CD14-positive monocyte (primary cell): Measurements from ENCODE around the gene LRRC7. TPM values are rescaled to one million over a fixed set of nuclear protein-coding genes. Genes with fewer than 3 reads are reported as not detected.

Experiments
- DNase-seq, 3 donors: peaks; one replicate each; pipeline ENCODE4 v3.0.0-alpha.2; 2011 to 2022
- H2AFZ ChIP-seq: 2 replicates; pipeline ENCODE4 v1.6.0; 2012; ENCODE audit warnings: mild to moderate bottlenecking, low read depth, low read length, inconsistent platforms; ENCODE audit not compliant: insufficient read depth, poor library complexity, severe bottlenecking
- H3K27ac ChIP-seq, 2 donors: 1 replicate in 1 of 2; 2 replicates in 1 of 2; pipeline ENCODE4 v1.5.1; 2012 to 2013; ENCODE audit warnings: low read length in 2 of 2, control low read depth in 1 of 2, inconsistent platforms in 1 of 2, low read depth in 1 of 2, mild to moderate bottlenecking in 1 of 2
- H3K27me3 ChIP-seq, 2 donors: one replicate each; pipeline versions ENCODE4 v1.6.0 to v1.6.1; 2011 to 2013; ENCODE audit warnings: low read length in 2 of 2; ENCODE audit not compliant: control insufficient read depth in 2 of 2, insufficient read depth in 2 of 2
- H3K36me3 ChIP-seq, 2 donors: replicated peaks in 1 of 2; 1 replicate in 1 of 2; 2 replicates in 1 of 2; pipeline versions ENCODE4 v1.5.1 to v1.6.1; 2012 to 2013; ENCODE audit warnings: low read length in 2 of 2, control low read depth in 1 of 2, inconsistent platforms in 1 of 2, mild to moderate bottlenecking in 1 of 2; ENCODE audit not compliant: insufficient read depth in 2 of 2, control insufficient read depth in 1 of 2
- H3K4me1 ChIP-seq, 2 donors: 1 replicate in 1 of 2; 2 replicates in 1 of 2; pipeline versions ENCODE4 v1.5.1 to v1.6.1; 2012 to 2013; ENCODE audit warnings: low read length in 2 of 2, control low read depth in 1 of 2, inconsistent platforms in 1 of 2, mild to moderate bottlenecking in 1 of 2, moderate library complexity in 1 of 2; ENCODE audit not compliant: insufficient read depth in 2 of 2, control insufficient read depth in 1 of 2
- H3K4me2 ChIP-seq: replicated peaks from 2 replicates; pipeline ENCODE3; 2012; ENCODE audit warnings: low read length, moderate library complexity, mild to moderate bottlenecking; ENCODE audit not compliant: poor library complexity, severe bottlenecking; ENCODE audit errors: extremely low read depth
- H3K4me3 ChIP-seq, 3 experiments: fragments of 200-600 bp in 1 of 3; sonication (generic) in 1 of 3; replicated peaks in 1 of 3; 1 replicate in 2 of 3; 2 replicates in 1 of 3; pipeline ENCODE4 v1.5.1; 2011 to 2013; ENCODE audit warnings: low read length in 3 of 3, mild to moderate bottlenecking in 3 of 3, control low read depth in 2 of 3, low read depth in 2 of 3, inconsistent platforms in 1 of 3, moderate library complexity in 1 of 3
- H3K79me2 ChIP-seq: 2 replicates; pipeline ENCODE4 v1.6.0; 2012; ENCODE audit warnings: mild to moderate bottlenecking, control low read depth, inconsistent platforms, low read length, moderate library complexity; ENCODE audit not compliant: insufficient read depth
- H3K9ac ChIP-seq: 2 replicates; pipeline ENCODE4 v1.6.0; 2017; ENCODE audit warnings: low read length, mild to moderate bottlenecking; ENCODE audit not compliant: insufficient read depth, poor library complexity, severe bottlenecking
- H3K9me3 ChIP-seq, 2 donors: replicated peaks in 1 of 2; 1 replicate in 1 of 2; 2 replicates in 1 of 2; pipeline versions ENCODE4 v1.5.1 to v1.6.1; 2012 to 2013; ENCODE audit warnings: low read length in 2 of 2, control low read depth in 1 of 2; ENCODE audit not compliant: control insufficient read depth in 1 of 2, insufficient read depth in 1 of 2
- H4K20me1 ChIP-seq: 2 replicates; pipeline ENCODE4 v1.6.0; 2012; ENCODE audit warnings: mild to moderate bottlenecking, low read length, control low read depth, moderate library complexity; ENCODE audit not compliant: insufficient read depth
- H3K27ac Mint-ChIP-seq, 7 donors: one replicate each; pipeline ENCODE4 v1.8.0; 2020; ENCODE audit warnings: mild to moderate bottlenecking in 7 of 7, mixed read lengths in 7 of 7, moderate library complexity in 6 of 7, inconsistent platforms in 2 of 7
- H3K27me3 Mint-ChIP-seq, 3 donors: one replicate each; pipeline ENCODE4 v1.8.0; 2021 to 2022; ENCODE audit warnings: low read depth in 3 of 3, mild to moderate bottlenecking in 3 of 3, mixed read lengths in 3 of 3, moderate library complexity in 3 of 3, inconsistent platforms in 1 of 3
- H3K36me3 Mint-ChIP-seq, 2 donors: one replicate each; pipeline ENCODE4 v1.8.0; 2020; ENCODE audit warnings: mixed read lengths in 2 of 2, inconsistent platforms in 1 of 2, mild to moderate bottlenecking in 1 of 2
- H3K4me1 Mint-ChIP-seq: one replicate; pipeline ENCODE4 v1.8.0; 2020; ENCODE audit warnings: mild to moderate bottlenecking, mixed read lengths
- H3K4me3 Mint-ChIP-seq, 2 donors: one replicate each; pipeline ENCODE4 v1.8.0; 2020; ENCODE audit warnings: mild to moderate bottlenecking in 2 of 2, mixed read lengths in 2 of 2, moderate library complexity in 1 of 2
- H3K9me3 Mint-ChIP-seq, 7 donors: one replicate each; pipeline ENCODE4 v1.8.0; 2020 to 2022; ENCODE audit warnings: mixed read lengths in 7 of 7, mild to moderate bottlenecking in 6 of 7, moderate library complexity in 6 of 7, inconsistent platforms in 2 of 7
- WGBS: methylation state at CpG from one replicate; pipeline ENCODE4 v1.1.5; 2013; ENCODE audit warnings: missing lambda C conversion rate; ENCODE audit not compliant: insufficient coverage; 5-methylcytosine and 5-hydroxymethylcytosine counted together
- intact Hi-C, 2 donors: fragments of 100-400 bp; cut with micrococcal nuclease; formaldehyde crosslinking; loops; one replicate each; pipeline versions ENCODE4 v1.15.0 to v1.15.1; 2023
- polyA plus RNA-seq, 3 donors: library from polyadenylated mRNA; depleted of rRNA in 1 of 3; unstranded in 2 of 3; stranded (reverse) in 1 of 3; fragments of 300-500 nt in 2 of 3; fragments of >200 nt in 1 of 3; fragmentation: Illumina TruSeq in 2 of 3; gene quantifications; 1 replicate in 2 of 3; 2 replicates in 1 of 3; pipeline ENCODE4 v1.2.3, GENCODE V29; 2012 to 2021
- TF ChIP-seq, protein P1 (sequence below): fragments of 200-600 bp; IDR thresholded peaks from one replicate; pipeline ENCODE4 v1.8.0; 2022; ENCODE audit warnings: antibody characterized with exemption, mild to moderate bottlenecking

The LRRC7 gene
- polyA plus RNA-seq, 3 donors: not detected

DNA sequence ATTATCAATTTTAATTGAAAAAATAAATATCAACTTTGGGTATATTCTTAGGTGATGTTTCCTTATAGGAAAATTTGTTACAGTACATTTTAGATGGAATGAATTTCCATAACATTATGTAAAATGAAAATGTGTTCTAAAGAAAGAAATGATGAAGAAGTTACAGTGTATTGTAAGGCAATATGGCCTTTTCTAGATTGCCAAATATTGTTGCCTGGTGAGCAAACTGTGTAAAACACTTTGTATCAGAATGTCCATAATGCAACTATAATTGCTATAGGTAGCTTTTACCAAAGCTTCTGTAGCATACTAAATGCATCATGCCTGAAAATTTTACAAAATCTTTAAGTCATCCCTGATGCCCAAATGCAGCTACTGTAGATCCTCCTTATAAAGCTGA, 285.0 kb downstream of the LRRC7 start:
- H3K9me3 ChIP-seq: no peaks in the 10 kb centered on the region
- no peak overlapping the region for H3K4me3 ChIP-seq
- Mint-ChIP-seq H3K9me3 (peaks cover 0 to 12% (median 1%) of the 10 kb centered on the region in 7 donors), H3K27me3 (peaks cover 0 to 3% (median 0%) of the 10 kb centered on the region in 3 donors), H3K4me1 (no peaks in the 10 kb centered on the region), H3K36me3 (no peaks in the 10 kb centered on the region), H3K27ac (no peak overlapping the region), H3K4me3 (no peak overlapping the region)
- DNase-seq: no peak
- intact Hi-C loops: no loop called here
- H2AFZ ChIP-seq: no peak overlapping the region
- no peak overlapping the region for H3K4me2 ChIP-seq
- H3K27me3 ChIP-seq: no peaks in the 10 kb centered on the region
- H3K27ac ChIP-seq: no peak overlapping the region
- H3K36me3 ChIP-seq: no peaks in the 10 kb centered on the region
- H3K9ac ChIP-seq: no peak overlapping the region
- no peaks in the 10 kb centered on the region for H3K79me2 ChIP-seq
- TF ChIP-seq, protein P1, sequence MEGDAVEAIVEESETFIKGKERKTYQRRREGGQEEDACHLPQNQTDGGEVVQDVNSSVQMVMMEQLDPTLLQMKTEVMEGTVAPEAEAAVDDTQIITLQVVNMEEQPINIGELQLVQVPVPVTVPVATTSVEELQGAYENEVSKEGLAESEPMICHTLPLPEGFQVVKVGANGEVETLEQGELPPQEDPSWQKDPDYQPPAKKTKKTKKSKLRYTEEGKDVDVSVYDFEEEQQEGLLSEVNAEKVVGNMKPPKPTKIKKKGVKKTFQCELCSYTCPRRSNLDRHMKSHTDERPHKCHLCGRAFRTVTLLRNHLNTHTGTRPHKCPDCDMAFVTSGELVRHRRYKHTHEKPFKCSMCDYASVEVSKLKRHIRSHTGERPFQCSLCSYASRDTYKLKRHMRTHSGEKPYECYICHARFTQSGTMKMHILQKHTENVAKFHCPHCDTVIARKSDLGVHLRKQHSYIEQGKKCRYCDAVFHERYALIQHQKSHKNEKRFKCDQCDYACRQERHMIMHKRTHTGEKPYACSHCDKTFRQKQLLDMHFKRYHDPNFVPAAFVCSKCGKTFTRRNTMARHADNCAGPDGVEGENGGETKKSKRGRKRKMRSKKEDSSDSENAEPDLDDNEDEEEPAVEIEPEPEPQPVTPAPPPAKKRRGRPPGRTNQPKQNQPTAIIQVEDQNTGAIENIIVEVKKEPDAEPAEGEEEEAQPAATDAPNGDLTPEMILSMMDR: no peak
- H4K20me1 ChIP-seq: no peaks in the 10 kb centered on the region
- no peaks in the 10 kb centered on the region for H3K4me1 ChIP-seq

DNA sequence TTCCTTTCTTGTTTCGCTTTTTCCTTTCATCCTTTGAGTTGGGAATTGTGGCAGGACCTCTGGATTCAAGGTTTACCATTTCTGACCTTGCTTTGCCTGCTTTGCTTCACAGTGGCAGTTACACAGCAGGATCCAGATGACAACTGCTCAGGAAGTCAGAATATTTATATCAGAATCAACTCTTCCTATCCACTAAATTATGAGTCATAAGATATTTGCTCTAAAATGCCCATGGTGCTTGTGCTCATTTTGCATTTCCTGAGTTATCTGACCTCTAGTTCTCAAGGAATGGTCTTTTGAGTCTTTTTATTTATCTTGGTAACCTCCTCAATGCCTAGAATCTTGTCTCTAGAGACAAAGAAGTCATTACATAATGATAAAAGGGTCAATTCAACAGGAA, 290.8 kb downstream of the LRRC7 start:
- TF ChIP-seq, protein P1: no peak

More for the DNA sequence above, 290.8 kb downstream of the LRRC7 start:
- Mint-ChIP-seq H3K27ac (no peak overlapping the region), H3K4me1 (no peaks in the 10 kb centered on the region), H3K36me3 (no peaks in the 10 kb centered on the region), H3K9me3 (peaks cover 0 to 11% (median 2%) of the 10 kb centered on the region in 7 donors), H3K27me3 (peaks cover 0 to 3% (median 0%) of the 10 kb centered on the region in 3 donors), H3K4me3 (no peak overlapping the region)
- intact Hi-C loops: no loop called here
- no peak overlapping the region for H3K27ac ChIP-seq
- no peak overlapping the region for H2AFZ ChIP-seq
- H4K20me1 ChIP-seq: no peaks in the 10 kb centered on the region
- H3K4me3 ChIP-seq: no peak overlapping the region
- no peak overlapping the region for H3K9ac ChIP-seq
- H3K79me2 ChIP-seq: no peaks in the 10 kb centered on the region
- H3K27me3 ChIP-seq: no peaks in the 10 kb centered on the region
- H3K36me3 ChIP-seq: no peaks in the 10 kb centered on the region
- no peaks in the 10 kb centered on the region for H3K4me1 ChIP-seq
- no CpG with 5 or more reads among the region's 1 CpG for WGBS
- no peak for DNase-seq
- no peaks in the 10 kb centered on the region for H3K9me3 ChIP-seq
- no peak overlapping the region for H3K4me2 ChIP-seq
